Muscle of leg (tissue), 11 donors: ENCODE data around the gene CHST13. TPM values are rescaled to one million over a fixed set of nuclear protein-coding genes. Genes with fewer than 3 reads are reported as not detected.
"Not testable (repeated sequence)": the region's sequence is repeated elsewhere in the genome, so short reads cannot be mapped to it uniquely, and the experiment has no call there.

Source experiments
- DNase-seq: peaks from one replicate; pipeline ENCODE4 v3.0.0; 2013
- H3K27ac ChIP-seq: one replicate; pipeline ENCODE4 v1.5.1; 2013; ENCODE audit warnings: mild to moderate bottlenecking, low read length, control low read depth
- H3K27me3 ChIP-seq: one replicate; pipeline ENCODE4 v1.6.1; 2013; ENCODE audit warnings: low read length; ENCODE audit not compliant: control insufficient read depth, insufficient read depth
- H3K36me3 ChIP-seq: one replicate; pipeline ENCODE4 v1.6.1; 2013; ENCODE audit warnings: low read length; ENCODE audit not compliant: control insufficient read depth, insufficient read depth
- H3K4me1 ChIP-seq: one replicate; pipeline ENCODE4 v1.6.1; 2013; ENCODE audit warnings: low read length; ENCODE audit not compliant: control insufficient read depth, insufficient read depth
- H3K4me3 ChIP-seq: one replicate; pipeline ENCODE4 v1.5.1; 2013; ENCODE audit warnings: low read length, control low read depth
- H3K9me3 ChIP-seq: replicated peaks from 2 replicates; pipeline ENCODE4 v1.6.1; 2013; ENCODE audit warnings: low read depth, low read length; ENCODE audit not compliant: control insufficient read depth
- whole genome bisulfite sequencing: methylation state at CpG from one replicate; pipeline ENCODE4 v1.1.5; 2013; ENCODE audit warnings: missing lambda C conversion rate; ENCODE audit not compliant: insufficient coverage; 5-methylcytosine and 5-hydroxymethylcytosine counted together
- polyA plus RNA-seq, 8 donors: library from polyadenylated mRNA; unstranded; fragments of 120-200 nt; gene quantifications; one replicate each; pipeline versions ENCODE4 v1.2.1 to v1.2.3, GENCODE V29; 2013; ENCODE audit warnings: inconsistent platforms in 1 of 8, low replicate concordance in 1 of 8; ENCODE audit not compliant: insufficient read length in 8 of 8, insufficient read depth in 1 of 8
- total RNA-seq: library from RNA; stranded (reverse); fragments of 120-200 nt; gene quantifications from one replicate; pipeline ENCODE4 v1.2.4, GENCODE V29; 2013

CHST13 gene
- total and polyA plus RNA-seq, 9 donors, result 0.10 to 2.4 (median 0.23) TPM; not detected in 1

GRCh38 chr3:126591515-126591914 is 67.6 kb downstream of the CHST13 start:
- not testable (repeated sequence) for H3K4me1 ChIP-seq, H3K36me3 ChIP-seq, H3K27me3 ChIP-seq, H3K27ac ChIP-seq, H3K9me3 ChIP-seq, DNase-seq, H3K4me3 ChIP-seq
- WGBS, result 73% methylated on average over 4 of the region's 5 CpGs

Other genes starting within 250 kb of the CHST13 start
- gene KLF15, start 166.7 kb upstream of the CHST13 start, total RNA-seq, result 1.6 TPM
- 1 to 10 TPM in 3 of 8 donors, under 1 TPM in 5; 0.64 to 2.1 (median 0.89) TPM for gene KLF15, start 166.7 kb upstream of the CHST13 start, polyA plus RNA-seq
- not detected for gene CFAP100, start 129.2 kb upstream of the CHST13 start, total RNA-seq
- gene CFAP100, start 129.2 kb upstream of the CHST13 start, polyA plus RNA-seq, result 1 to 10 TPM in 1 of 8 donors, under 1 TPM in 5, not detected in 2; 0.20 to 1.2 (median 0.38) TPM
- gene ZXDC, start 48.3 kb upstream of the CHST13 start, total RNA-seq, result 18.4 TPM
- gene ZXDC, start 48.3 kb upstream of the CHST13 start, polyA plus RNA-seq, result 10 to 100 TPM; 19.5 to 27.4 (median 22.7) TPM
- 0.04 TPM for gene UROC1, start 6.4 kb upstream of the CHST13 start, total RNA-seq
- under 1 TPM in 5 of 8 donors, not detected in 3; 0.06 to 0.15 (median 0.10) TPM for gene UROC1, start 6.4 kb upstream of the CHST13 start, polyA plus RNA-seq
- 0.04 TPM for gene C3orf22, start 34.8 kb downstream of the CHST13 start, total RNA-seq
- gene C3orf22, start 34.8 kb downstream of the CHST13 start, polyA plus RNA-seq, result under 1 TPM in 1 of 8 donors, not detected in 7; 0.35 TPM
- gene TXNRD3, start 131.0 kb downstream of the CHST13 start, total RNA-seq, result 12.9 TPM
- 10 to 100 TPM in 2 of 8 donors, 1 to 10 TPM in 6; 7.8 to 11.1 (median 9.5) TPM for gene TXNRD3, start 131.0 kb downstream of the CHST13 start, polyA plus RNA-seq
- 9.3 TPM for gene CHCHD6, start 180.1 kb downstream of the CHST13 start, total RNA-seq
- 10 to 100 TPM in 3 of 8 donors, 1 to 10 TPM in 5; 7.3 to 11.8 (median 8.6) TPM for gene CHCHD6, start 180.1 kb downstream of the CHST13 start, polyA plus RNA-seq